SK-N-MC (cell line): ENCODE data around the gene HAAO.

Experiments
- EZH2 ChIP-seq: fragments of 200-600 bp; sonication (generic); IDR thresholded peaks from one replicate; pipeline ENCODE4 v1.6.1; 2017; ENCODE audit warnings: antibody characterized with exemption
- POLR2AphosphoS5 ChIP-seq: IDR thresholded peaks from 2 replicates; pipeline ENCODE4 v1.6.1; 2012; ENCODE audit warnings: mild to moderate bottlenecking, low read depth, low read length, borderline replicate concordance

GRCh38 chr2:42804338-42804737 is 12.0 kb upstream of the HAAO start:
- no peak for TF ChIP-seq POLR2AphosphoS5
- no peak for TF ChIP-seq EZH2
